H1 (cell line): Measurements from ENCODE around the gene NR0B2.

ENCODE experiments used
- CHD1 ChIP-seq: IDR thresholded peaks from 2 replicates; pipeline ENCODE4 v1.6.1; 2012; ENCODE audit warnings: low read depth, low read length, improper control_type of control experiment
- CHD2 ChIP-seq: IDR thresholded peaks from 2 replicates; pipeline ENCODE4 v1.6.1; 2012; ENCODE audit warnings: low read length, improper control_type of control experiment
- FOSL1 ChIP-seq: IDR thresholded peaks from 2 replicates; pipeline ENCODE4 v1.6.1; 2011; ENCODE audit warnings: mild to moderate bottlenecking, low read depth, low read length, moderate library complexity; ENCODE audit not compliant: insufficient read depth
- MAFK ChIP-seq: IDR thresholded peaks from 2 replicates; pipeline ENCODE4 v1.6.1; 2012; ENCODE audit warnings: low read depth, mild to moderate bottlenecking, improper control_type of control experiment, low read length
- POLR2A ChIP-seq, 2 experiments: IDR thresholded peaks; 1 replicate in 1 of 2; 2 replicates in 1 of 2; pipeline ENCODE4 v1.6.1; 2011; ENCODE audit warnings: low read depth in 2 of 2, low read length in 2 of 2, mild to moderate bottlenecking in 2 of 2; ENCODE audit errors: control extremely low read depth in 1 of 2
- ZNF274 ChIP-seq: IDR thresholded peaks from 2 replicates; pipeline ENCODE4 v1.7.0; 2012; ENCODE audit warnings: low read length, borderline replicate concordance; ENCODE audit errors: extremely low read depth
- TF ChIP-seq, protein P1 (sequence below): IDR thresholded peaks from 2 replicates; pipeline ENCODE4 v1.6.1; 2011; ENCODE audit warnings: low read length, improper control_type of control experiment
- TF ChIP-seq, protein P2 (sequence below), 3 experiments: IDR thresholded peaks; 1 replicate in 2 of 3; 2 replicates in 1 of 3; pipeline versions ENCODE4 v1.5.1 to v1.6.1; 2011; ENCODE audit warnings: low read length in 3 of 3, mild to moderate bottlenecking in 3 of 3, inconsistent platforms in 2 of 3, low read depth in 1 of 3, moderate library complexity in 1 of 3; ENCODE audit not compliant: insufficient read depth in 1 of 3; ENCODE audit errors: control extremely low read depth in 1 of 3

DNA sequence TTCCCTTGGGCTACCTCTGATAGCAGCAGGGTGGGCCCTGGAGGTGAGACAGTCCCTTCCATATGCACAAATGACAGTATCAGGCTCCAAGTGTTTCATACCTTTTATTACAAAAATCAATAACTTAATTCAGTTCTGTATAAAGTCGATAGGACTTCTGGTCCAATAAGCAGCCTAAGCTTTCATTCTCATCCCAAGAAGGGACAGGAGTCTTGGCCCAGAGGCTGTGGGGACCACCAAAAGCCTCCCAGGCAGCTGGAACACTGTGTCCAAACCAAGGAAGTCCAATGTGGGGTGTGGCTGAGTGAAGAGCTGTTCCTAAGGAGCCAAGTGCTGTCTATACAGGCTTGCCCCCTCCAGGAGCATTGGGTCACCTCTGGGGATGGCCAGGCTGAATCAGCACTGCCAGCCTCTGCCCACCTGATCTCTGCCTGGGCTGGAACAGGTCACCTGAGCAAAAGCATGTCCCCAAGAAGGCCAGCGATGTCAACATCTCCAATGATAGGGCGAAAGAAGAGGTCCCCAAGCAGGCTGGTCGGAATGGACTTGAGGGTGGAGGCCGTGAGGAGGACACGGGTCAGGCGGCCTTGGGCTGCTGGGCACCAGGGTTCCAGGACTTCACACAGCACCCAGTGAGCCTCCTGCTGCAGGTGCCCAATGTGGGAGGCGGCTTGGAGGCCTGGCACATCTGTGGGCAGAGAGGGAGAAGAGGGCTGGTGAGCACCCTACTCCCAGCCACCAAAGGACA, 2.2 kb downstream of the NR0B2 start:
- TF ChIP-seq MAFK (no peak), FOSL1 (no peak), ZNF274 (no peak), POLR2A (IDR thresholded peaks at IDR 0.05; ENCODE audit: control extremely low read depth in 1 of 2, low read depth in 2 of 2, low read length in 2 of 2) (no peak), CHD1 (no peak), CHD2 (no peak)
- TF ChIP-seq, protein P1, sequence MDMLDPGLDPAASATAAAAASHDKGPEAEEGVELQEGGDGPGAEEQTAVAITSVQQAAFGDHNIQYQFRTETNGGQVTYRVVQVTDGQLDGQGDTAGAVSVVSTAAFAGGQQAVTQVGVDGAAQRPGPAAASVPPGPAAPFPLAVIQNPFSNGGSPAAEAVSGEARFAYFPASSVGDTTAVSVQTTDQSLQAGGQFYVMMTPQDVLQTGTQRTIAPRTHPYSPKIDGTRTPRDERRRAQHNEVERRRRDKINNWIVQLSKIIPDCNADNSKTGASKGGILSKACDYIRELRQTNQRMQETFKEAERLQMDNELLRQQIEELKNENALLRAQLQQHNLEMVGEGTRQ, result no peak
- TF ChIP-seq, protein P2, sequence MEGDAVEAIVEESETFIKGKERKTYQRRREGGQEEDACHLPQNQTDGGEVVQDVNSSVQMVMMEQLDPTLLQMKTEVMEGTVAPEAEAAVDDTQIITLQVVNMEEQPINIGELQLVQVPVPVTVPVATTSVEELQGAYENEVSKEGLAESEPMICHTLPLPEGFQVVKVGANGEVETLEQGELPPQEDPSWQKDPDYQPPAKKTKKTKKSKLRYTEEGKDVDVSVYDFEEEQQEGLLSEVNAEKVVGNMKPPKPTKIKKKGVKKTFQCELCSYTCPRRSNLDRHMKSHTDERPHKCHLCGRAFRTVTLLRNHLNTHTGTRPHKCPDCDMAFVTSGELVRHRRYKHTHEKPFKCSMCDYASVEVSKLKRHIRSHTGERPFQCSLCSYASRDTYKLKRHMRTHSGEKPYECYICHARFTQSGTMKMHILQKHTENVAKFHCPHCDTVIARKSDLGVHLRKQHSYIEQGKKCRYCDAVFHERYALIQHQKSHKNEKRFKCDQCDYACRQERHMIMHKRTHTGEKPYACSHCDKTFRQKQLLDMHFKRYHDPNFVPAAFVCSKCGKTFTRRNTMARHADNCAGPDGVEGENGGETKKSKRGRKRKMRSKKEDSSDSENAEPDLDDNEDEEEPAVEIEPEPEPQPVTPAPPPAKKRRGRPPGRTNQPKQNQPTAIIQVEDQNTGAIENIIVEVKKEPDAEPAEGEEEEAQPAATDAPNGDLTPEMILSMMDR (IDR thresholded peaks at IDR 0.05; ENCODE audit: control extremely low read depth in 1 of 3, insufficient read depth in 1 of 3, low read depth in 1 of 3, low read length in 3 of 3), result no peak
